ENCODE results near the gene FOXP1.

The FOXP1 gene

GRCh38 chr3:70985572-70985971 is 598.0 kb downstream of the FOXP1 start (continued):
- TF ChIP-seq ZFP3 (CRISPR knock-in tag; IDR thresholded peaks at IDR 0.05) = no peak

DNA sequence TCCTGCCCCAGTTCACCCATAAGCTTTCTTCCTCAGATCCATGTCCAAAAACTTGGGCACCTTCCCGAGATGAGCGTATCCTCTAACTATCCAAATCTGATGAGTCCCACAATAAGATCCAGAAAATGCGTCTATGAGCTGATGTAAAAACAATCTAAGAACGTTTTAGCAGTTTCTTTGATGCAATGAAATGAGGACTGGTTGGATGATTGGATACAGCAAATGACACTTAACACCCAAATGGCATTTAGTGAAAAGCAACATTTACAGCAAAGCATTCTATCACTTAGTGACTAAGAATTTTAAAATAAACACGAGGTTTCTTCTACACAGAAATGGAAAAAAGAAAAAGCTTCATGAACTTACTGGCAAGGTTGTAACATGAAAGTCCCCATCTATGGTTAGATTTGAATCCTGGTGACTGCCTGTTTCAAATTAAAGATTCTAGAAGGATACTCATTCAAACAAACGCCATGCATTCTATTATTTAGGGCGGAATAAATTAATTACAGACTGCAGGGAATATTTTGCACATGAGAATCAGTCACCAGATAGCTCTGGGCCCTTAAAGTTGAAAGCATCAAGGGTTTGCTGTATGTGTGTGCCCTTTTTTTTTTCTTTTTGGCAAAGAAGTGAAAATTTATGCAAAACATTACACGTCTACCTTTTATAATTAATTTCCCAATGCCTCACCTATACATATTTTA is 598.6 kb downstream of the FOXP1 start:
- ATAC-seq = no peak
- TF ChIP-seq BACH2 (CRISPR knock-in tag; IDR thresholded peaks at IDR 0.05; ENCODE audit: borderline replicate concordance) (no peak), ZNF70 (CRISPR knock-in tag; IDR thresholded peaks at IDR 0.05) (no peak), ZNF565 (CRISPR knock-in tag; conservative IDR thresholded peaks at IDR 0.05; ENCODE audit: low read depth) (no peak), TSHZ2 (CRISPR knock-in tag; IDR thresholded peaks at IDR 0.05) (no peak), ZFP3 (CRISPR knock-in tag; IDR thresholded peaks at IDR 0.05) (no peak), ARNTL (CRISPR knock-in tag; IDR thresholded peaks at IDR 0.05; ENCODE audit: borderline replicate concordance, low read depth) (no peak), CSDC2 (CRISPR knock-in tag; IDR thresholded peaks at IDR 0.05) (no peak), CREB5 (CRISPR knock-in tag; IDR thresholded peaks at IDR 0.05; ENCODE audit: low read depth) (no peak), TOX (CRISPR knock-in tag; IDR thresholded peaks at IDR 0.05; ENCODE audit: borderline replicate concordance) (no peak), OSR1 (CRISPR knock-in tag; IDR thresholded peaks at IDR 0.05) (no peak)
- TF ChIP-seq, protein P1, sequence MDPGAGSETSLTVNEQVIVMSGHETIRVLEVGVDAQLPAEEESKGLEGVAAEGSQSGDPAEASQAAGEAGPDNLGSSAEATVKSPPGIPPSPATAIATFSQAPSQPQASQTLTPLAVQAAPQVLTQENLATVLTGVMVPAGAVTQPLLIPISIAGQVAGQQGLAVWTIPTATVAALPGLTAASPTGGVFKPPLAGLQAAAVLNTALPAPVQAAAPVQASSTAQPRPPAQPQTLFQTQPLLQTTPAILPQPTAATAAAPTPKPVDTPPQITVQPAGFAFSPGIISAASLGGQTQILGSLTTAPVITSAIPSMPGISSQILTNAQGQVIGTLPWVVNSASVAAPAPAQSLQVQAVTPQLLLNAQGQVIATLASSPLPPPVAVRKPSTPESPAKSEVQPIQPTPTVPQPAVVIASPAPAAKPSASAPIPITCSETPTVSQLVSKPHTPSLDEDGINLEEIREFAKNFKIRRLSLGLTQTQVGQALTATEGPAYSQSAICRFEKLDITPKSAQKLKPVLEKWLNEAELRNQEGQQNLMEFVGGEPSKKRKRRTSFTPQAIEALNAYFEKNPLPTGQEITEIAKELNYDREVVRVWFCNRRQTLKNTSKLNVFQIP (CRISPR knock-in tag; IDR thresholded peaks at IDR 0.05; ENCODE audit: borderline replicate concordance, low read depth) = no peak

GRCh38 chr3:70982700-70983140 is 600.8 kb downstream of the FOXP1 start:
- ATAC-seq = peak; percentile 96
- no peak for TF ChIP-seq TSHZ2 (CRISPR knock-in tag; IDR thresholded peaks at IDR 0.05)
- 0 out of 2 replicates have a peak, but pooled peaks have one; percentile 3 for TF ChIP-seq ISL1 (CRISPR knock-in tag; IDR thresholded peaks at IDR 0.05)
- no peak for TF ChIP-seq PPARA (CRISPR knock-in tag; IDR thresholded peaks at IDR 0.05; ENCODE audit: borderline replicate concordance)
- no peak for TF ChIP-seq ZNF70 (CRISPR knock-in tag; IDR thresholded peaks at IDR 0.05)
- TF ChIP-seq, protein P1 (CRISPR knock-in tag; IDR thresholded peaks at IDR 0.05; ENCODE audit: borderline replicate concordance, low read depth) = no peak
- TF ChIP-seq BACH2 (CRISPR knock-in tag; IDR thresholded peaks at IDR 0.05; ENCODE audit: borderline replicate concordance) = no peak
- TF ChIP-seq ZNF565 (CRISPR knock-in tag; conservative IDR thresholded peaks at IDR 0.05; ENCODE audit: low read depth) = no peak
- TF ChIP-seq SNAI2 (CRISPR knock-in tag; IDR thresholded peaks at IDR 0.05) = no peak
- TF ChIP-seq TCF4 (CRISPR knock-in tag; IDR thresholded peaks at IDR 0.05; ENCODE audit: borderline replicate concordance) = no peak
- no peak for TF ChIP-seq CSDC2 (CRISPR knock-in tag; IDR thresholded peaks at IDR 0.05)
- no peak for TF ChIP-seq TOX (CRISPR knock-in tag; IDR thresholded peaks at IDR 0.05; ENCODE audit: borderline replicate concordance)
- peak; percentile 11; the same call in 1 of the 2 replicates for TF ChIP-seq PATZ1 (CRISPR knock-in tag; IDR thresholded peaks at IDR 0.05; ENCODE audit: borderline replicate concordance)
- TF ChIP-seq CREB5 (CRISPR knock-in tag; IDR thresholded peaks at IDR 0.05; ENCODE audit: low read depth) = no peak
- TF ChIP-seq ZFP3 (CRISPR knock-in tag; IDR thresholded peaks at IDR 0.05) = 0 out of 2 replicates have a peak, but pooled peaks have one; percentile 17
- no peak for TF ChIP-seq ARNTL (CRISPR knock-in tag; IDR thresholded peaks at IDR 0.05; ENCODE audit: borderline replicate concordance, low read depth)
- no peak for TF ChIP-seq ZC3H10 (CRISPR knock-in tag; IDR thresholded peaks at IDR 0.05)

Measured in SK-N-SH treated with all-trans-retinoic acid at 6 μM for 48 hours (cell line).